HL-60 (cell line): Measurements from ENCODE around the gene CDH3.

Experiments used
- TF ChIP-seq, protein P1 (sequence below): IDR thresholded peaks from 2 replicates; pipeline ENCODE4 v1.6.1; 2012; ENCODE audit warnings: low read depth; ENCODE audit not compliant: insufficient replicate concordance
- TF ChIP-seq, protein P2 (sequence below): IDR thresholded peaks from one replicate; pipeline ENCODE4 v1.5.1; 2011; ENCODE audit warnings: low read length, control low read depth, inconsistent platforms; ENCODE audit not compliant: insufficient read depth

DNA sequence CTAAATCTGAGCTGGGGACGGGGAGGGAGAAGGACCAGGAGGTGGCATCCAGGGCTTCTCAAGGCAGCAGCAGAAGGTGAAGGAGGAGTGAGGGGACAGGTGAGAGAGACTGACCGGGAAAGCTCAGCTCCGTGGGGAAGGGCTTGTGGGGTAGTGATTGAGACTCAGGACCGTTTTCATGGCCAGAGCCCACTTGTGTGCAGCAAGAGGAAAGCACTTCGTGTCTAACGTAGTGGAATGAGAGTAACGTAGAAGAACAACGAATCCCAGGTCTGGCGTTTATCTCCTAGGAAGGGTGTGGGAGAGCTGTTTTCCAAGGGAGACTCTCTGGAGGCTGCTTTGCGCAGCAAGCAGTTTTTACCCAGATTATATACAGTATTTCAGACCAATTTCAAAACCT lies 1.3 kb upstream of the CDH3 start:
- TF ChIP-seq, protein P1, sequence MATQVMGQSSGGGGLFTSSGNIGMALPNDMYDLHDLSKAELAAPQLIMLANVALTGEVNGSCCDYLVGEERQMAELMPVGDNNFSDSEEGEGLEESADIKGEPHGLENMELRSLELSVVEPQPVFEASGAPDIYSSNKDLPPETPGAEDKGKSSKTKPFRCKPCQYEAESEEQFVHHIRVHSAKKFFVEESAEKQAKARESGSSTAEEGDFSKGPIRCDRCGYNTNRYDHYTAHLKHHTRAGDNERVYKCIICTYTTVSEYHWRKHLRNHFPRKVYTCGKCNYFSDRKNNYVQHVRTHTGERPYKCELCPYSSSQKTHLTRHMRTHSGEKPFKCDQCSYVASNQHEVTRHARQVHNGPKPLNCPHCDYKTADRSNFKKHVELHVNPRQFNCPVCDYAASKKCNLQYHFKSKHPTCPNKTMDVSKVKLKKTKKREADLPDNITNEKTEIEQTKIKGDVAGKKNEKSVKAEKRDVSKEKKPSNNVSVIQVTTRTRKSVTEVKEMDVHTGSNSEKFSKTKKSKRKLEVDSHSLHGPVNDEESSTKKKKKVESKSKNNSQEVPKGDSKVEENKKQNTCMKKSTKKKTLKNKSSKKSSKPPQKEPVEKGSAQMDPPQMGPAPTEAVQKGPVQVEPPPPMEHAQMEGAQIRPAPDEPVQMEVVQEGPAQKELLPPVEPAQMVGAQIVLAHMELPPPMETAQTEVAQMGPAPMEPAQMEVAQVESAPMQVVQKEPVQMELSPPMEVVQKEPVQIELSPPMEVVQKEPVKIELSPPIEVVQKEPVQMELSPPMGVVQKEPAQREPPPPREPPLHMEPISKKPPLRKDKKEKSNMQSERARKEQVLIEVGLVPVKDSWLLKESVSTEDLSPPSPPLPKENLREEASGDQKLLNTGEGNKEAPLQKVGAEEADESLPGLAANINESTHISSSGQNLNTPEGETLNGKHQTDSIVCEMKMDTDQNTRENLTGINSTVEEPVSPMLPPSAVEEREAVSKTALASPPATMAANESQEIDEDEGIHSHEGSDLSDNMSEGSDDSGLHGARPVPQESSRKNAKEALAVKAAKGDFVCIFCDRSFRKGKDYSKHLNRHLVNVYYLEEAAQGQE, result no peak
- TF ChIP-seq, protein P2, sequence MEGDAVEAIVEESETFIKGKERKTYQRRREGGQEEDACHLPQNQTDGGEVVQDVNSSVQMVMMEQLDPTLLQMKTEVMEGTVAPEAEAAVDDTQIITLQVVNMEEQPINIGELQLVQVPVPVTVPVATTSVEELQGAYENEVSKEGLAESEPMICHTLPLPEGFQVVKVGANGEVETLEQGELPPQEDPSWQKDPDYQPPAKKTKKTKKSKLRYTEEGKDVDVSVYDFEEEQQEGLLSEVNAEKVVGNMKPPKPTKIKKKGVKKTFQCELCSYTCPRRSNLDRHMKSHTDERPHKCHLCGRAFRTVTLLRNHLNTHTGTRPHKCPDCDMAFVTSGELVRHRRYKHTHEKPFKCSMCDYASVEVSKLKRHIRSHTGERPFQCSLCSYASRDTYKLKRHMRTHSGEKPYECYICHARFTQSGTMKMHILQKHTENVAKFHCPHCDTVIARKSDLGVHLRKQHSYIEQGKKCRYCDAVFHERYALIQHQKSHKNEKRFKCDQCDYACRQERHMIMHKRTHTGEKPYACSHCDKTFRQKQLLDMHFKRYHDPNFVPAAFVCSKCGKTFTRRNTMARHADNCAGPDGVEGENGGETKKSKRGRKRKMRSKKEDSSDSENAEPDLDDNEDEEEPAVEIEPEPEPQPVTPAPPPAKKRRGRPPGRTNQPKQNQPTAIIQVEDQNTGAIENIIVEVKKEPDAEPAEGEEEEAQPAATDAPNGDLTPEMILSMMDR, result no peak
